Measurements from ENCODE around the gene MET.

The MET gene

DNA sequence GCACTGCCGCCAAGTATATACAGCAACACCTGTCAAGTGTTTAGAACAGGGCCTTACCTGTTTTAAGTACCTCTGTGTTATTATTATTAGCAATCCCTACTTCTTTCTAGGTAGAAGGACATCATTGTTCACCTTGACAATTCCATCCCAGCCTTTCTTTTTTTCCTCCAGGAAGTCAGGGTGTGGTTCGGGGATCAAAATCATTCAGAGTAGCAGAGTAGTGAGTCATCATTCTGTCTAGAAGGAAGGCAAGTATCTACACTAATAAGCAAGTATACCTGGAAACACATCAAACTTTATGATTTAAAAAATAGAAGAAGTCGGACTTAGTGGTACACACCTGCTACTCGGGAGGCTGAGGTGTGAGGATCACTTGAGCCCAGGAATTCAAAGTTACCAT is 164.9 kb downstream of the MET start:
- Histone ChIP-seq H3K9me3 (replicated peaks in 1 of 11) (no peaks in the 10 kb centered on the region), H3K4me3 (no peak overlapping the region), H4K20me1 (no peaks in the 10 kb centered on the region), H3K9ac (no peak overlapping the region), H3K27ac (no peak overlapping the region), H3K4me1 (peaks cover 0 to 4% (median 0%) of the 10 kb centered on the region in 10 experiments; a peak in 6 of 20 replicates), H3K4me2 (no peak overlapping the region), H3K27me3 (no peaks in the 10 kb centered on the region), H3K36me3 (no peaks in the 10 kb centered on the region)
- TF ChIP-seq Cebpa-rat (IDR thresholded peaks at IDR 0.05), result no peak

DNA sequence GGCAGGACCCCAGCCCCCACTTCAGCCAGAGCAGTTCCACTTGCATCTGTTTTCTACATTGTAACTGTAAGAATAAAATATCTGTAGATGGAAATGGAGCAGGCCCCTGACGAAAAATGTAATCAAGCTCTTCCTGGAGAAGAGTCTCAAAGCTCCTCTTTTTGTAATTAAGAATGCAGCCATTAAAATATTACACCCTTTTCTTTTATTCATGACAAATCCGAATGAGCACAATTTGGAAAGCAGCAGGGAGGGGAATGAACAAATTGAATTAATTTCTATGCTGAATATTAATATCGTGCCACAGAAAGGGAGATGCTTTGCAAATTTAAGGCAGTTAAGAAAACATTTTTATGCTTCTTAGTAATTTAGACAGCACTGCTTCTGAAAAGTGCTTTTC is 165.6 kb downstream of the MET start:
- Histone ChIP-seq H3K36me3 (no peaks in the 10 kb centered on the region), H3K4me2 (no peak overlapping the region), H3K4me3 (no peak overlapping the region), H4K20me1 (no peaks in the 10 kb centered on the region), H3K9me3 (replicated peaks in 1 of 11) (no peaks in the 10 kb centered on the region), H3K9ac (no peak overlapping the region), H3K27me3 (no peaks in the 10 kb centered on the region), H3K27ac (no peak overlapping the region), H3K4me1 (peaks cover 0 to 11% (median under 1%) of the 10 kb centered on the region in 10 experiments; a peak in 9 of 20 replicates)
- TF ChIP-seq Cebpa-rat (IDR thresholded peaks at IDR 0.05), result no peak

DNA sequence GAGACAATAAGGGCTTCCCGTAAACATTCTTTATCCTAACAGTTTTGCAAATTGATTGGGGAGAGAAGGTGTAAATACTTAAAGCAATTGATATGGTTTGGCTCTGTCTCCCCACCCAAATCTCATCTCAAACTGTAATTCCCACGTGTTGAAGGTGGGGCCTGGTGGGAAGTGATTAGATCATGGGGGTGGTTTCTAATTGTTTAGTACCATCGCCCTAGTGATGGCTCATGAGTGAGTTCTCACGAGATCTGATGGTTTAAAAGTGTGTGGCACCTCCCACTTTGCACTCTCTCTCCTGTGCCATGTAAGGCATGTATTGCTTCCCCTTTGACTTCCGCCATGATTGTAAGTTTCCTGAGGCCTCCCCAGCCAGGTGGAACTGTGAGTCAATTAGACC is 168.3 kb downstream of the MET start:
- H3K9ac ChIP-seq, result no peak overlapping the region
- H4K20me1 ChIP-seq, result no peaks in the 10 kb centered on the region
- H3K27me3 ChIP-seq, result no peaks in the 10 kb centered on the region
- no peak overlapping the region for H3K27ac ChIP-seq
- H3K4me2 ChIP-seq, result no peak overlapping the region
- no peaks in the 10 kb centered on the region for H3K36me3 ChIP-seq
- peaks cover 0 to 30% (median 10%) of the 10 kb centered on the region in 10 experiments; a peak in 13 of 20 replicates for H3K4me1 ChIP-seq
- TF ChIP-seq Cebpa-rat (IDR thresholded peaks at IDR 0.05), result no peak
- no peak overlapping the region for H3K4me3 ChIP-seq
- peaks cover 0 to 5% (median 0%) of the 10 kb centered on the region in 11 experiments; a peak in 1 of 22 replicates for H3K9me3 ChIP-seq (replicated peaks in 1 of 11)

DNA sequence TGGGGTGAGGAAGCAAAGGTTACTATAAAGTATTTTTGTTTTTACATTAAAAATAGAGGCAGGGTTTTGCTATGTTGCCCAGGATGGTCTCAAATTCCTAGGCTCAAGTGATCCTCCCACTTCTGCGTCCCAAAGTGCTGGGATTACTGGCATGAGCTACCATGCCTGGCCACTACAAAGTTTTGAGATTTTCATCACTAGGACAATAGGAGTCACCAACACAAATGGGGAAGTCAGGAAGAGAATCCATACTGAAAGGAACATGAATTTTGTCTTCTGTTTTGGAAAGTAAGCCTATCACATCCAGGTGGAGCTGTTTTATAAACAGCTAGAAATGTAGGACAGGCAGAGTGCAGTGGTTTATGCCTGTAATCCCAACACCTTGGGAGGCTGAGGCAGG is 170.4 kb downstream of the MET start:
- Histone ChIP-seq H3K4me1 (peaks cover 0 to 30% (median 10%) of the 10 kb centered on the region in 10 experiments; a peak in 13 of 20 replicates), H3K9me3 (replicated peaks in 1 of 11) (peaks cover 0 to 5% (median 0%) of the 10 kb centered on the region in 11 experiments; a peak in 1 of 22 replicates), H3K36me3 (no peaks in the 10 kb centered on the region), H4K20me1 (no peaks in the 10 kb centered on the region), H3K27ac (peak overlapping the region in 2 of 11 experiments; percentile 14 to 62; a peak in 1 of 22 replicates), H3K4me3 (no peak overlapping the region), H3K27me3 (no peaks in the 10 kb centered on the region), H3K4me2 (peak overlapping the region in 4 of 11 experiments; percentile 60 to 77 (median 71); a peak in 8 of 22 replicates), H3K9ac (no peak overlapping the region)
- TF ChIP-seq Cebpa-rat (IDR thresholded peaks at IDR 0.05), result no peak

DNA sequence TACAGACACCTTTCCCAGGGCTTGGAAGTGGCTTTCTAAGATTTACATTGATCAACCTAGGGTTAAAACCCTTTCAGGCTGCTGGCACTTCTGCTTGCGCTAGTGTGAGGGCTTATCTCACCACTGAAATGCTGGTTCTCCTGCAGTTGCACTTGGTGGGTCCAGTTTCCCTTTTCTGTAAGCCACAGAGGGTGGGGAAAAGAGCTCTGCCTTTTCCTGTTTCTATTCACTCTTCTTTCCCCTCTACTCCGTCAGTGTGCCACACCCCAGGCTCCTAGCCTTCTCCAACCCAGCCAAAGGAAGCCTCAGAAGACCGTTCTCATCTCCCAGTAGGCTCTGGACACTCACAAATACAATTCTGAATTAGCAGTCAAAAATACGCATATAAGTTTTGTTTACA is 171.4 kb downstream of the MET start:
- no peak for TF ChIP-seq Cebpa-rat (IDR thresholded peaks at IDR 0.05)
- Histone ChIP-seq H3K4me2 (peak overlapping the region in 7 of 11 experiments; percentile 23 to 77 (median 60); a peak in 12 of 22 replicates), H3K4me3 (no peak overlapping the region), H3K27me3 (no peaks in the 10 kb centered on the region), H3K4me1 (peaks cover 0 to 30% (median 10%) of the 10 kb centered on the region in 10 experiments; a peak in 13 of 20 replicates), H3K27ac (peak overlapping the region in 3 of 11 experiments; percentile 14 to 62 (median 27); a peak in 7 of 22 replicates), H3K36me3 (no peaks in the 10 kb centered on the region), H3K9me3 (replicated peaks in 1 of 11) (peaks cover 0 to 5% (median 0%) of the 10 kb centered on the region in 11 experiments; a peak in 1 of 22 replicates), H3K9ac (peak overlapping the region in 2 of 11 experiments; percentile 15 to 30; a peak in 2 of 22 replicates), H4K20me1 (no peaks in the 10 kb centered on the region)
